COLO668 (cell line): ENCODE data around the gene PTPRM.

Source experiments
- DNase-seq: peaks from one replicate; lab custom pipeline; 2025; ENCODE audit not compliant: unreplicated experiment; lab: John Stamatoyannopoulos, UW

The PTPRM gene

DNA sequence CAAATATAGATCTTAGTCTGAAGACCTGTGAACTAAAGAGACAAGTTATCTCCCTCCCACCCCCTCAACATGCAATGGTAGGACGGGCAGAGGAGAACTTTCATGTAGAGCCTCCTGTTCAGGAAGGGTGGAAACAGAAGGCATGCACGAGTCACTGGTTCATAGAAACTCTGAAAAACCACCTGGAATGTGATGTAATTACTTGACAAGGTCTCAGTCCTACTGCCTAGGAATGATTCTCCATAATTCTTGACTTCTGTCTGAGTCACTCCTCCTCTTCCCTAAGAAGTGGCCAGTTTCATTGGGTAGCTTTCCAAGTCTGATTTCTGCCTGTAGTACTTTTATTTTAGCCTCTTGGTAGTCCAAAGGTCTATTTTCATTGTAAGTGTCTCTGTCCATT lies 277.3 kb downstream of the PTPRM start:
- no peak for DNase-seq

DNA sequence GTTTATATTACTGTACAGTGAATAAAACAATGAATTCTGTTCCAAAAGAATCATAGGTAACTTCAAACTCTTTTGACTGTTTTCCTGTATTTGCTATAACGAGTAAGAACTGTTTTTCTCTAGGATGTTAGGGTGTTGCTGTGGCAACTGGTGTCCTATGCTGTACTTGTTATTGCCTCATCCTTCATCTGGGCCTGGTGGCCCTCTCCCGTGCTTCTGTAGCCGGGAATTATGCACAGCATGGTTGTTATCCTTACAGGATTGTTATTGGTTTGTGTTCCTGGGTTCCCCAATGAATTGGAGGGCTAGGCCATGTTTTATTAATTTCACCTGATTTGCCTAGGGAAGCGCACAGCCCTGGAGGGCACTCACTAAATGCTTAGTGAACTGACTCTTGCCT lies 279.2 kb downstream of the PTPRM start:
- DNase-seq, result no peak

DNA sequence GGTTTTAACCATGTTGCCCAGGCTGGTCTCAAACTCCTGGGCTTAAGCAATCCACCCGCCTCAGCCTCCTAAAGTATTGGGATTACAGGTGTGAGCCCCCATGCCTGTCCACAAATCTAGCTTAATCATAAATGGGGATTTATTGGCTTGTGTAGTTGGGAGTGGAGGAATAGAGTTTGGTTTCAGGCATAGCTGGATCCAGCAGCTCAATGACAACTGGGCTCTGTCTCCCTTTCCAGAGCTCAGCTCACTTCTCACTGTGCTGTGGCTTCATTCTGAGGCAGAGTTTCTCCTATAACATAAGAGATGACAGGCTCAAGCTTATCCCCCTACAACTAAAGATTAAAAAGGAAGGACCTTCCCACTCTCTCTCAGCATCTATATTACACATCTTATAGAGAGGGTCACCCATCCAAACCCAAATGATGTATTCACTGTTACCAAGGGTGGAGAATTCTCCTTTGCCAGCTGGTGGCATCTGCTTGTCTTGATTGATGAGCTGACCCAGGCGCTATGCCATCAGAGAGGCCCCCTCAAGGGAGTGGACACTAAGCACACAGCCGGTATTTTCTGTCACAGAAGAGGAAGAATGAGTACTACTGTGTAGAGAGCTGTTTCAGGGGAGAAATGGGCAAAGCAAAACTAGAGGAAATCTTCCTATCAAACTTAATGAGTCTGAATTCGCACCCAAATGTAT lies 280.4 kb downstream of the PTPRM start:
- DNase-seq, result no peak

DNA sequence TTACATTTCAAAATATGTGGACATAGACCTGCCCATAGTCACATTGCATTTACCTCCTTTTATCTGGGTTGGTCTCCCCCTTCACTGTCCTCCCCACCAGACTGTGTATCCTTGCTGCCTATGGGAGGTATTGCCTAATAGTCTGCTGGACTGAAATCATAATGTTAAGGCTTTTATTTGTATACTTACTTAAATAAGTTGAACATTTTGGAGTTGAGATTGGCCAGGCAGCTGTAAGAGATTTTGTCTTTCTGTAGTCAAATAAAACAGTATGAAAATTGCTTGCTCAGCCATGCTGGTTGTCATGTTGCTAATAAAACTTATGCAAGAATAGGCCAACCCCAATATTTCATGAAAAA lies 280.9 kb downstream of the PTPRM start:
- DNase-seq, result no peak

DNA sequence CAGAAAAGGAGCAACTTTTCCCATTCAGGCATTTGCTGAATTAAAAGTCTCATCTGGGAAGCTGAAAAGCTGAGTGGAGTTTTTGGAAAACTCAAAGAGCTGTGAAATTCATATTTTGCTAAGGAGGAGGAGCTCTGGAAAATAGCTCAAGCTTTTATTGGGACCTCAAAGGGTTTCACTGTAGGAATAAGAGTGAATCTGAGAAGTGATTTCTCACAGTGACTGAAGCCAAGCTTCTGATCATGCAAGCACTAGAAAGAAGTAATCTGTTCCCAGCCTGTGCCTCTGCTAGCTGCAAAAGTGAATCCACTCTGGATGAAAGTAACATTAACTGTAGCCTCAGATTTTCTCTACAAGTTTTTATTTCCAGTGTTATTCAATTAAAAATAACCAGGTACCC lies 283.3 kb downstream of the PTPRM start:
- DNase-seq, result no peak

DNA sequence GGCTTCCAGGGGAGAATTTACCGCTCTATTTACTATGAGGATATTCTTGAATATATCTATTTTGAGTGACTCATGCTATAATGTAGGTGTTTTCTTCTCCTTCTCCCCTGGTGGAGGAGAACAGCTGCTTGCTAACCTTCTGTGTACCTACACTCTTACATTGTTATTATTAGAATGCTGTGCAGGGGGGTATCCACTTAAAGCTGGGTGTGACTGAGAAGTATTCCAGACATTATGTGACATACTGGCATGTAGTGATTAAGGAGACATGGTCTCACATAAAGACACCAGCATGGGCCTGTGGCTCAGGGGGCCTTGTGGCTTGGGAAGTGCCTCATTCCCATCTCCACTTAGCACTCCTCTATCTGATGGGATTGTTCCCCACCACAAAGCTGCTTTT lies 287.9 kb downstream of the PTPRM start:
- DNase-seq, result no peak

DNA sequence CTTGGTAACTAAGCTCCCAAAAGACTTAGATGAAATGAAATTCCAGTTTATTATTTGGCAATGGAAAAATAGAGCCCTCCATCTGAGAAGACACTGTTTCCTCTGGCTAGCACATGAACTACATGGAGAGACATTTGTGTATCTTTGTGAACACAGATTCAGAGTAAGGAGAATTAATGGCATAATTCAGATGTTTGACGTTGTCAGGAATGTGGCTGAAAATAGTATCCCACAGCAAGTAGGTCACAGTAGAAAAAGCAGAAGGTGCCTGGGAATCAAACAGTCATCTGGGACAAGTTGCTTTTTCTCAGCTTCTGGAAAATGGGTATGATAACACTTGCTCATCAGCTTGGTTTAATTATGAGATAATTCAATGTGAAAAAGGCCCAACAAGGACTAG lies 288.6 kb downstream of the PTPRM start:
- no peak for DNase-seq

DNA sequence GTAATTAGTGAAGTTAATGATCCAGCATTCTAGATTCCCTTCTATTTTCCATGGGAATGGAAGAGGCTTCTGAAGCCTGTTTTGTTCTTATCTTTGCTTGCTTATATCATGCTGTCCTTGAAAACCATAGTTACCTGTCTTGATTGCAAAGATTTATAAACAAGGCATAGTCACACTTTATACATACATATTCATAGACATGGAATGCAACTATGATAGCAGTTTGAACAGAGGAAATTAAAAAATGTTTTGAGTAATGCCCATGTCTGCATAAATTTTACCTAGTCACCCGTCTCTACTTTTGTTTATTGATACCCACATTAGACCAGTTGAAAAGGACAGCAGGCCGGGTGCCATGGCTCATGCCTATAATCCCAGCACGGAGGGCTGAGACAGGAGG lies 289.0 kb downstream of the PTPRM start:
- DNase-seq, result no peak

DNA sequence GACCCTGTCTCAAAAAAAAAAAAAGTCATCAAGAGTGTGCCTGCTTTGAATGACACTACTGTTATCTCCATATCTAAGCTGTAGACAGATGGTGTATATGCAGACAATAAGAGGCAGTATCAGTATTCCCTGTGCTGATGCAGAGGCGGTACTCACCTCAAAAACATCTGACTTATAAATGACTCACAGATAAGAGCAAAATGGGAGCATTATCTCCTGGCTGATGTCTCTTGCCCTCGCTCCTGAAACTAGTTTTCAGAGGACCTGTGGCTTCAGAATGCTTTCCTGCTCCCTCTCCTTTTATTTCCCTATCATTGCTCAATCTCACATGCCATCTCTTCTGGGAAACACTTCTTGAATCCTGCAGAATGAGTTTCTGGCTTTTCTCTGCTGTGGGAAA lies 289.6 kb downstream of the PTPRM start:
- no peak for DNase-seq

DNA sequence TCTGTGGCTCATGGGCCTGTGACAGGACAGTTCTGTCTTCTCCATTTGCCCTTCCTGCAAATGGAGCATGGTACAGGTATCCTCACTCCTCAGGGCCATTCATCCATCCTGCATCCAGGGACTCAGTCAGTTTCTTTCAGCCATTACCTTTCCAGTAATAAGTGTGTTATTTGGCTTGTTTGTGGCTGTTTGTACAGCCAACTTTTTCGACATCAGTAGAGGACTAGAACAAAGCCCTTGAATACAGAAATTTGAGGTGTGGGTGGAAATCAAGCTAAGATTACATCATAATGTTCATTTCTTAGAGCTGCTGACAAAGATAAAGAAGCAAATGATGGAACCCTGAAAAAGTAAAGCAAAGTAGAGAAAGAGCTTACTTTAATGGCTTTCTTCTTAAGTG lies 290.4 kb downstream of the PTPRM start:
- no peak for DNase-seq

DNA sequence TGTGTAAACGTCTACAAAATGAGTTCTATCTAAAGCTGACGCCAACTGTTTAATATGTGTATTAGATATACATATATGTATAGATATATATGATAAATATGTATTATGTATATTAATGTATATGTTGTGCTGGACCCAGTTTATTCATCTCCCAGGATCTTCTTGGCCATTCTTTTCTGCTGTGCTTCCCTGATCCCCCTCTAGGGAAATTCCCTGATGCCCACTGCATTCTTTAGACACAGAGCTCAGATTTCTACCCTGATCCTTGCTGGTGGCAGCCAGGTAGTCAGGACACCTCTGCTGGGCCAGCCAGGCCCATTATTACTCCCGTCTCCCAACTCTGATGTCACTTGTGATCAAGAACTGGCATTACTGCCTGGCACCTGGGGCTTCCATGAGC lies 292.0 kb downstream of the PTPRM start:
- no peak for DNase-seq

DNA sequence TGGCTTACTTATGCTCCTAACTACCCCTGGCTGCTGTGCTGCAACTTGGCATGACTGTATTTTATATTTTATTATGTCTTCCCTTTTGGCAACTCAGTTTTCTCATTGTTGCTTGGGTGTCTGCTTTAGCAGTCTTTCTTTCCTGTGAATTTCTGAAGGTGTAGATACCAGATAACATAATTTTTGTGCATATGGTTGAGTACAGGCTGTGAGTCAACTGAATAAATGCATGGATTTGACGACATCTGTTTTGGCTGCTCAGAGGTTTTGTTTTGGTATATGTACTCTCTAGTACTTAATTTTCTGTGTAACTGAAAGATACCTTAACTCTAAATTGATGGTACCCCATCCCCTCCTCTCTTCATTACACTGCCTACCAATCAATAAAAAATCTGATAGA lies 303.1 kb downstream of the PTPRM start:
- DNase-seq, result no peak

DNA sequence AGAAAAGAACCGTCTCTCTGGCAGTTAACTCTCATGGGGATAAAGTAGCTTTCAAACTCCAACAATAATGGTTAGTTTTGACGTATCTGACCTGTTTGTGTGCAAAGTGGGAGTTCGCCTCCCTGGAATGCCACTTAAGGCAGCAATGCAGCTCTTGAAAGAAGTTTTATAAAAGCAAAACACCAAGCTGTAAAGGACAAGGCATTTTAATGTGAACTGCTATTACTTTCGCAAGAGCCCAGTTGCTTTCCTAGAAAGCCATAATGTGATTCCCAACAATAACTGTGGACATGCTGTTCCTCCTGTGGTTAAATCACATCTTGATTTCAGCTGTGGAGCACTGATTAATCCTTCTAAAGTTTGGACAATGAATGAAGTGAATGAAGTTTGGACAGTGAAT lies 303.7 kb downstream of the PTPRM start:
- DNase-seq, result no peak

DNA sequence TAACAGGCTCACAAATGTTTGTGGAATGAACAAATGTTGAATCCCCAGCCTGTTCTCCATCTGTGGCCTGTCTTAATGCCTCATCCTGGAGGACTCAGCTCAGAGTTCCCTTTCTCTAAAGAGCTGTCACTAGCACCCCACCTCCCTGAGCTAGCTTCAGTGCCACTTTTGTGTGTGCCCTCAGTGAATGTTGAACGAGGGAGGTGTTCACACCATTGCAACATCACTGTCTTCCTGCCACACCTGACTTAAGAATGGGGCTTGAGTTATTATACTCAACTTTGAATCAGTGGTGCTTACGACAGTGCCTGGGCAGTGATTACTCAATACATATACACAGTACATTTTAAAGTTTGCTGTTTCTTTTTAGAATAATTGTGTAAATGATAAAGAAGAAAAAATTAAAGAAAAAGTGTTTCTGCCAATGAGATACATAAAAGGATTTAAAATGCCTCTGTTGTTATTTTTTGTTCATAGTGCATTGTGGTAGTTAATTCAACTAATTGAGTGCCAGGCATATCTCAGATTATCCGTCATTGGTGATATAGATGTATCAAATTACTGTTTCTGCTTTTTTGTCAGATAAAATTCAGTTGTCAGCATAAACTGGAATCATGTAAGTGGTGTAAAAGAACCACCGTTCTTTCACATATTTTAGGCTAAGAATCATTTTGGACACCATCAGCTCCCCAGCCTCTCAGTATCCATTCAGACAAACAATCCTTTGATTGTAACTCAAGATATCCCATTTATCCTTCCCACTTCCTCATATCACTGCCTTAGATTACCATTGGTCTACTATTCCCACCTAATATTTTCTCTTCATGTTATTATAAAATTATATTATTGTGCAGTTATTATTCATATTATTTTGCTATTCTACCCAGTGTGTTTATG lies 304.7 kb downstream of the PTPRM start:
- DNase-seq, result no peak

DNA sequence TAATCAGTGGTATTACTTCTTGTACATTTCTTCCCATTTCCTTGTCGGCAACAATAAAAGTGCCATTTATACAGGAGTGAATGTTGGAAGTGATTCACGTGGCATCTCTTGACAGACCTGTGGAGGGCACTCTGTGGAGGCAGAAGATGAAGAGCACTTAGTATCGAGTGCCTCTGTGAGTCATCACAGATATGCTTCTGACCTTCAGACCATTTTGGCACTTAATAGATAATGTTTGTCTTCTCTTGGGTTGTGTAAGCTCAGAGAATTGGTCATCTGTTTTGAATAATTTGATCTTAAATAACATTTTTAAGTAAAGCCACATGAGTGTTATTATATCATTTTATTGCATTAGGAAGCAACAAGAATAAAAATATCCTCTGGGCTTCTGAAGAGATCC lies 305.5 kb downstream of the PTPRM start:
- peak; percentile 46 for DNase-seq

DNA sequence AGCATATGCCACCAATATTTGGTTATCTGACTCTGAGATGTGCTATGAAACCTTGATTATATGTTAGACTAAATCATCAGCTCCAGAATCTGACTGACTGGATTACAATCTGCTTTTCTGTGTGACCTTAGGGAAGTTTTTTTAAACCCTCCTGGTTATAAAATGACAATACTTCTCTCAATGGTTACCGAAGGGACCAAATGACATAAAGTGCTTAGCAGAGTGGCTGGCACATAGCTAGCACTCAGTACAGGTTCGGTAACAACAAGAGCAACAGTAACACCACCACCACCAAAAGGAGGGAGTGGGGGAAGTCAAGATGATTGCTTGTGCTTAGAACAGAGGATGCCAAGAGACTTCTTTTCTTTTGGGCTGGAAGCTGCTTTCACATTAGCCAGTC lies 306.2 kb downstream of the PTPRM start:
- DNase-seq, result no peak

DNA sequence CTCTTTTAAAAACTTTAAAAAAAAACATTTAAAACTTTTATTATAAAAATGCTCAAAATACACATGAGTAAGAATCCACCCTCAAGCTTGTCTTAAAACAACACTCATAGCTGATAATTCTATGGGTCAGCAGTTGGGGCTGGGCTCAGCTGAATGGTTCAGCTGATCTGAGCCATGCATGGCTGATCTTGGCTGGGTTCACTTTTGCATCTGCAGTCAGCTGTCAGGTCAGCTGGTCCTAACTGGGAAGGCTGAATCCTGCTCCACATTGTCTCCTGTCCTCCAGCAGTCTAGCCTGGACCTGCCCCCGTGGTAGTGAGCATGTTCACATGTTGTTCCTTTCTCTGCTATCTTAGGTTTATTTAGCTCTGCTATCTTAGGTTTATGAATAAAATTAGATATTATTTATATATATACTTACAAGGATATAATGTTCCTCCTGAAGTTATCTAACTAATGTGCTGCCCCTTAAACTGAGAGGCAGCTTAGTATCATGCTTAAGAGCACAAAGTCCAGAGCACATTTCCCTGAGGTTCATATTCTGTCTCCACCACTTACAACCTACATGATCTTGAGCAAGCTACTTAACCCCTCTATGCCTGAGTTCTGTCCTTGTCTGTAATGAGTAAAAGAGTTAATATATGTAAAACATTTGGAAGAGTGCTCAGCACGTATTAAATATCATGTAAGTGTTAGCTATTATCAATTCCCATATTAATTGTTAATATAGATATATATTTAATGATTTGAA lies 309.4 kb downstream of the PTPRM start:
- DNase-seq, result no peak

DNA sequence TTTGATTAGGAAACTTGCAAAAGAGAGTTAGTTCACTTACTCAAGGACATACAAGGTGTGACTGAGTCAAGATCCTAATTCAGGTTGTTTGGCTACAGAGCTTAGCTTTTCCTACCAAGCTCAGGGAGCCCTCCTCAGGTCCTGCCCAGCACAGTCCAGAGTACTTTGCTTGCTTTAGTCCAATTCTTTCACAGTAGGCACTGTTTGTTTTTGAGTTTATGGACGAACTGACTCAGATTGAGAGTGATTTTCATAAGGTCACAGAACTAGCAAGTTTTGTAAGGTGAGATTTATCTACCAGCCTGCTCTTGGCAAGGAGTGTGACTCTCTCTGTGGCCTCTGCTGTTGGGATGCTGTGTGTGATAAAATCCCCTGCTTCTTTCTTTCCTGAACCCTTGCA lies 310.5 kb downstream of the PTPRM start:
- no peak for DNase-seq

DNA sequence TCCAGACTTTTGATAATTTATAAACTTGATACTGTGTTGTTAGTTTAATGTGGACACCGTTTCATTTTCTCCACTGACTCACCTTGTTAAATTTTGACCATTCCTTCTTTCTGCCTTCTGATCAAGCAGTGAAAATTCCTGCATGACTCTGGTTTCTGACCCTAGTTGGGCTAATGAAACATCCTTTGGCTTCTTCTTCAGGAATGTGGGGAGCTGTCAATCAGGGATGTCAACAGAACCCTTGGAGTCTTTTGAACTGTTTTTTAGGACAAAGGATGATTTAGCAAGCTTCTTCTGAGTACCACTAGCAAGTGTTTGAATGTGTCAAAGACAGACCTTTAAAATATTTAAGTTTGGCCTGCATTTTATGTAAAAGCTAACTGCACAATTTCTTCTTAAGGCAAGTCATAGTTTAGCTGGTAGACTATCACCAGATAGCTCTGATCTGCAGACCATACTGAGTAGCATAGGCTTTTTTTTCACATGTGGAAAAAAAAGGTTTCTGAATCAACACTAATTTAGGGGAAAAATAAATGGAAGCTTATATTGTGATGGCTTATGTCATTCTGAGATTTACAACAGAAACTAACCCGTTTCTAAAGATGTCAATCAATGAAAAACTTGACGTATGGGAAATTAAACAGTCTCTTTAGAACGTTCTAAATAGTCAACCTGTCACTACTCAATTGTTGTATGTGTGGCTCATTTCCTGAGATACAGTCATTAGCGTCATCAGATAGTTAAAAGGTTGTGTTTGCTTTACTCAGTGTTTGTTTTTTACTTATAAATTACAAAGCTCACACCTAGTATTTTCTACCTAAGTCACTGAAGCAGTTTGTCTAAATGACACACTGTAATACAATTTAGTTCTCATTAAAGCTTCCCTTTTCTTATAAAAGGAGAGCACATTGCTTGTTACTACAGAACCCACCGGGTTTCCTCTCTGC lies 311.4 kb downstream of the PTPRM start:
- DNase-seq, result no peak

DNA sequence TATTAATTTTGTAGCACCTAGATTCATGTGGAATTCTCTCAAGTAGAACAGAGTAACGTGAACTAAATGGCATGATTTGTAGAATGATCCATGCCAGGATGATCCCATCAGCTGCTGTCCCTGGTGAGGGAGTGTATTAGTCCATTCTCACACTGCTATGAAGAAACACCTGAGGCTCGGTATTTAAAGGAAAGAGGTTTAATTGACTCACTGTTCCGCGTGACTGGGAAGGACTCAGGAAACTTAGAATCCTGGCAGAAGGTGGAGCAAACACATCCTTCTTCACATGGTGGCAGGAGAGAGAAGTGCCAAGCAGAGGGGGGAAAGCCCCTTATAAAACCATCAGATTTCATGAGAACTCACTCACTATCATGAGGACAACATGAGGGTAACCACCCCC lies 312.6 kb downstream of the PTPRM start:
- DNase-seq, result no peak

DNA sequence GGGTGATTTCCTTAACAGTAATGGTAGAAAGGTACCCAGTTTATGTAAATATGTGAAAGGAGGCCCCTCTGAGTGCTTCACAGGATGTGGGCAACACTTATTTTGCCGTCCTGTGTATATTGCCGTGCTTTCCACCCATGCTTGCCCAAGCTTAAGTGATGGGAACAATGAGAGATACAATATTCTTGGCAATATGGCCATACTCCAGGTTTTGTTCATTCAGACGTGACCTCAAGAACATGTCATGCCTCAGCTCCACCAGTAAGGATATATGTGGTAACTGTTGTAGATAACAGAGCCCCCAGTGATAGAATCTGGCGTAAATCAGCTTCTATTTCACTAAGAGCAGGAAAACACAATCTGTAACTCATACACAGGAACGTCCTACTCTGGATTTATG lies 318.7 kb downstream of the PTPRM start:
- no peak for DNase-seq
